SK-N-SH (cell line): ENCODE results near the gene FAM78A. TPM values are rescaled to one million over a fixed set of nuclear protein-coding genes. Genes with fewer than 3 reads are reported as not detected.

Source experiments
- CTCF ChIA-PET: fragments of 300-600, 350-600 bp; formaldehyde crosslinking; extraction: SDS; loops from one replicate; lab custom pipeline; 2021; lab: Yijun Ruan, JAX
- POLR2A ChIA-PET: fragments of 350-600 bp; sonication (Branson Sonifier 250); formaldehyde crosslinking; extraction: SDS; loops from one replicate; lab custom pipeline; 2020; ENCODE audit warnings: antibody characterized with exemption, inconsistent platforms; lab: Yijun Ruan, JAX
- DNase-seq: peaks from one replicate; pipeline ENCODE4 v3.0.0; 2012
- H2AFZ ChIP-seq: fragments of 200-600 bp; sonication (generic); 2 replicates; pipeline ENCODE4 v1.8.1; 2016; ENCODE audit warnings: antibody characterized with exemption, mild to moderate bottlenecking, low read depth
- H3F3A ChIP-seq: fragments of 200-600 bp; sonication (generic); replicated peaks from 2 replicates; pipeline ENCODE3; 2016; ENCODE audit warnings: antibody characterized with exemption, mild to moderate bottlenecking; ENCODE audit not compliant: insufficient read depth
- H3K27ac ChIP-seq, 2 experiments: fragments of 200-500 bp in 1 of 2; fragments of 200-600 bp in 1 of 2; sonication (Bioruptor generic) in 1 of 2; sonication (generic), shearing (Covaris generic) in 1 of 2; 2 replicates each; pipeline versions ENCODE4 v1.5.1 to v1.6.1; 2014 to 2016; ENCODE audit warnings: low read depth in 2 of 2, inconsistent platforms in 1 of 2, low read length in 1 of 2, mild to moderate bottlenecking in 1 of 2, mixed read lengths in 1 of 2
- H3K27me3 ChIP-seq: fragments of 200-600 bp; sonication (generic), shearing (Covaris generic); 2 replicates; pipeline ENCODE4 v1.6.1; 2016; ENCODE audit warnings: mixed run types; ENCODE audit not compliant: insufficient read depth
- H3K36me3 ChIP-seq, 2 experiments: fragments of 200-500 bp in 1 of 2; fragments of 200-600 bp in 1 of 2; sonication (Bioruptor generic) in 1 of 2; sonication (generic) in 1 of 2; replicated peaks in 1 of 2; 2 replicates each; pipeline versions ENCODE3 to v1.5.1; 2014 to 2016; ENCODE audit warnings: low read length in 1 of 2, mild to moderate bottlenecking in 1 of 2; ENCODE audit not compliant: insufficient read depth in 2 of 2, control insufficient read depth in 1 of 2
- H3K4me1 ChIP-seq, 2 experiments: fragments of 200-500 bp in 1 of 2; fragments of 200-600 bp in 1 of 2; sonication (Bioruptor generic) in 1 of 2; sonication (generic), shearing (Covaris generic) in 1 of 2; 2 replicates each; pipeline versions ENCODE4 v1.5.1 to v1.6.1; 2014 to 2016; ENCODE audit warnings: low read depth in 1 of 2, low read length in 1 of 2, mixed run types in 1 of 2; ENCODE audit not compliant: insufficient read depth in 2 of 2, control insufficient read depth in 1 of 2
- H3K4me2 ChIP-seq: fragments of 200-600 bp; sonication (generic), shearing (Covaris generic); 2 replicates; pipeline ENCODE4 v1.6.1; 2017; ENCODE audit warnings: mixed run types
- H3K4me3 ChIP-seq, 2 experiments: fragments of 200-500 bp in 1 of 2; fragments of 200-600 bp in 1 of 2; sonication (Bioruptor generic) in 1 of 2; sonication (generic), shearing (Covaris generic) in 1 of 2; 2 replicates each; pipeline versions ENCODE4 v1.5.1 to v1.8.1; 2014 to 2016; ENCODE audit warnings: low read depth in 2 of 2, inconsistent platforms in 1 of 2, low read length in 1 of 2, mild to moderate bottlenecking in 1 of 2, mixed read lengths in 1 of 2, moderate library complexity in 1 of 2
- H3K79me2 ChIP-seq: fragments of 200-600 bp; sonication (generic); 2 replicates; pipeline ENCODE4 v1.8.1; 2017; ENCODE audit warnings: mild to moderate bottlenecking; ENCODE audit not compliant: insufficient read depth
- H3K9ac ChIP-seq: fragments of 200-600 bp; sonication (generic); 2 replicates; pipeline ENCODE4 v1.6.1; 2017; ENCODE audit warnings: mixed run types
- H3K9me2 ChIP-seq: fragments of 200-600 bp; sonication (generic); 2 replicates; pipeline ENCODE4 v1.6.1; 2017; ENCODE audit warnings: mixed run types
- H3K9me3 ChIP-seq: fragments of 200-600 bp; sonication (generic); 2 replicates; pipeline ENCODE4 v1.6.1; 2017; ENCODE audit warnings: mixed run types, mild to moderate bottlenecking, moderate library complexity
- H4K20me1 ChIP-seq: fragments of 200-600 bp; sonication (generic); 2 replicates; pipeline ENCODE4 v1.6.1; 2017; ENCODE audit warnings: mild to moderate bottlenecking, mixed run types; ENCODE audit not compliant: insufficient read depth
- CHD2 ChIP-seq: fragments of 150-350 bp; IDR thresholded peaks from 2 replicates; pipeline ENCODE4 v1.6.1; 2018; ENCODE audit warnings: low read length; ENCODE audit not compliant: partially characterized antibody
- EP300 ChIP-seq, 2 experiments: IDR thresholded peaks; 2 replicates each; pipeline versions ENCODE4 v1.4.0 to v1.6.1; 2012; ENCODE audit warnings: borderline replicate concordance in 1 of 2, low read depth in 1 of 2, low read length in 1 of 2
- EZH2phosphoT487 ChIP-seq: fragments of 200-600 bp; sonication (generic); IDR thresholded peaks from 2 replicates; pipeline ENCODE4 v1.6.1; 2017; ENCODE audit warnings: low read depth, mixed run types, mild to moderate bottlenecking, antibody characterized with exemption, moderate library complexity, borderline replicate concordance
- FOSL2 ChIP-seq: IDR thresholded peaks from 2 replicates; pipeline ENCODE4 v1.4.0; 2012; ENCODE audit warnings: low read depth, mild to moderate bottlenecking, moderate library complexity, borderline replicate concordance
- MEF2A ChIP-seq: IDR thresholded peaks from 2 replicates; pipeline ENCODE4 v1.4.0; 2012; ENCODE audit warnings: low read depth, borderline replicate concordance
- POLR2AphosphoS5 ChIP-seq: IDR thresholded peaks from 2 replicates; pipeline ENCODE4 v1.6.1; 2012; ENCODE audit warnings: low read depth, low read length
- RAD21 ChIP-seq: IDR thresholded peaks from 2 replicates; pipeline ENCODE4 v1.6.1; 2012; ENCODE audit warnings: mild to moderate bottlenecking, low read length
- RCOR1 ChIP-seq: fragments of 150-350 bp; IDR thresholded peaks from 2 replicates; pipeline ENCODE4 v1.6.1; 2017; ENCODE audit warnings: antibody characterized with exemption, low read length
- RFX5 ChIP-seq: IDR thresholded peaks from 2 replicates; pipeline ENCODE4 v1.6.1; 2012; ENCODE audit warnings: mild to moderate bottlenecking, improper control_type of control experiment, low read length
- RXRA ChIP-seq: IDR thresholded peaks from 2 replicates; pipeline ENCODE4 v1.4.0; 2012; ENCODE audit warnings: low read depth, mild to moderate bottlenecking, borderline replicate concordance
- WGBS: methylation state at CpG from one replicate; pipeline ENCODE4 v1.1.6; 2017; ENCODE audit warnings: low lambda C conversion rate; 5-methylcytosine and 5-hydroxymethylcytosine counted together
- polyA plus RNA-seq, 3 experiments: library from polyadenylated mRNA; depleted of rRNA; stranded (reverse); fragments of >200 nt; gene quantifications; 2 replicates each; pipeline ENCODE4 v1.2.3, GENCODE V29; 2012
- TF ChIP-seq, protein P1 (sequence below): IDR thresholded peaks from 2 replicates; pipeline ENCODE4 v1.6.1; 2012; ENCODE audit warnings: mild to moderate bottlenecking, low read depth, low read length, moderate library complexity
- TF ChIP-seq, protein P2 (sequence below): IDR thresholded peaks from 2 replicates; pipeline ENCODE4 v1.4.0; 2012; ENCODE audit warnings: low read depth, borderline replicate concordance
- TF ChIP-seq, protein P3 (sequence below): IDR thresholded peaks from 2 replicates; pipeline ENCODE4; 2012
- TF ChIP-seq, protein P4 (sequence below): IDR thresholded peaks from 2 replicates; pipeline ENCODE4 v1.4.0; 2012; ENCODE audit warnings: low read depth, borderline replicate concordance

FAM78A gene
- polyA plus RNA-seq, 1 of the 3 experiments (the other 2 are of a cell fraction): 1.0 TPM

DNA sequence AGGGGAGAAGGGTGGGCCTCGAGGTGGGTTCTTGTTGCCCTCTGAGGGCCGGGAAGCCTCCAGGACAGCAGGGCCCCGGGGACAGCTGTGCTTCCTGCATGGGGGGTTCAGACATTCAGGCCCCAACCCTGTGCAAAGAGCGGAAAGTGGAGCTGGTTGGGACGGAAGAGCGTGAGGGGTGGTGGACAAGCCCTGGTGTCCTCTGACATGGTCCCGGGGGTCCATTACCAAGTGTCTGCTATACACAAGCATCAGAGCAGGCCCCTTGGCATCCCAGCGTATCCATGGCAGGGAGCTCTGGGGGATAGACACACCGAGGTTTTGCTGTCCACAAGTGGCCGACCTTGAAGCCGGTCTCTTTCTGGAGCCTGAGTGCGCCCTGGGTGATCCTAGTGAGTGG is 22.5 kb upstream of the FAM78A start:
- Histone ChIP-seq H4K20me1 (no peaks in the 10 kb centered on the region), H3K9me3 (no peaks in the 10 kb centered on the region), H3K27ac (no peak overlapping the region), H3K9me2 (no peaks in the 10 kb centered on the region), H3K27me3 (no peaks in the 10 kb centered on the region), H2AFZ (no peak overlapping the region), H3K79me2 (no peaks in the 10 kb centered on the region), H3F3A (no peaks in the 10 kb centered on the region), H3K9ac (no peak overlapping the region), H3K4me3 (no peak overlapping the region)
- 88% methylated on average over 8 of the region's 12 CpGs for WGBS
- POLR2A ChIA-PET: no interaction called here
- TF ChIP-seq POLR2AphosphoS5 (no peak), MEF2A (no peak), RCOR1 (no peak), EZH2phosphoT487 (no peak), RXRA (no peak), RAD21 (no peak)
- TF ChIP-seq, protein P1, sequence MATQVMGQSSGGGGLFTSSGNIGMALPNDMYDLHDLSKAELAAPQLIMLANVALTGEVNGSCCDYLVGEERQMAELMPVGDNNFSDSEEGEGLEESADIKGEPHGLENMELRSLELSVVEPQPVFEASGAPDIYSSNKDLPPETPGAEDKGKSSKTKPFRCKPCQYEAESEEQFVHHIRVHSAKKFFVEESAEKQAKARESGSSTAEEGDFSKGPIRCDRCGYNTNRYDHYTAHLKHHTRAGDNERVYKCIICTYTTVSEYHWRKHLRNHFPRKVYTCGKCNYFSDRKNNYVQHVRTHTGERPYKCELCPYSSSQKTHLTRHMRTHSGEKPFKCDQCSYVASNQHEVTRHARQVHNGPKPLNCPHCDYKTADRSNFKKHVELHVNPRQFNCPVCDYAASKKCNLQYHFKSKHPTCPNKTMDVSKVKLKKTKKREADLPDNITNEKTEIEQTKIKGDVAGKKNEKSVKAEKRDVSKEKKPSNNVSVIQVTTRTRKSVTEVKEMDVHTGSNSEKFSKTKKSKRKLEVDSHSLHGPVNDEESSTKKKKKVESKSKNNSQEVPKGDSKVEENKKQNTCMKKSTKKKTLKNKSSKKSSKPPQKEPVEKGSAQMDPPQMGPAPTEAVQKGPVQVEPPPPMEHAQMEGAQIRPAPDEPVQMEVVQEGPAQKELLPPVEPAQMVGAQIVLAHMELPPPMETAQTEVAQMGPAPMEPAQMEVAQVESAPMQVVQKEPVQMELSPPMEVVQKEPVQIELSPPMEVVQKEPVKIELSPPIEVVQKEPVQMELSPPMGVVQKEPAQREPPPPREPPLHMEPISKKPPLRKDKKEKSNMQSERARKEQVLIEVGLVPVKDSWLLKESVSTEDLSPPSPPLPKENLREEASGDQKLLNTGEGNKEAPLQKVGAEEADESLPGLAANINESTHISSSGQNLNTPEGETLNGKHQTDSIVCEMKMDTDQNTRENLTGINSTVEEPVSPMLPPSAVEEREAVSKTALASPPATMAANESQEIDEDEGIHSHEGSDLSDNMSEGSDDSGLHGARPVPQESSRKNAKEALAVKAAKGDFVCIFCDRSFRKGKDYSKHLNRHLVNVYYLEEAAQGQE: no peak
- TF ChIP-seq, all 33 proteins: peak for 0
- no peaks in the 10 kb centered on the region; a peak in 1 of 4 replicates for H3K4me1 ChIP-seq
- H3K36me3 ChIP-seq: peaks cover 0 to 4% of the 10 kb centered on the region in 2 experiments
- no peak for DNase-seq
- H3K4me2 ChIP-seq: no peak overlapping the region
- CTCF ChIA-PET: interaction anchor here (1.2 to 1.3 kb wide), 2 partner anchors 37 to 38 kb away, joined by 3 to 4 read pairs; no protein-coding TSS in a partner anchor

DNA sequence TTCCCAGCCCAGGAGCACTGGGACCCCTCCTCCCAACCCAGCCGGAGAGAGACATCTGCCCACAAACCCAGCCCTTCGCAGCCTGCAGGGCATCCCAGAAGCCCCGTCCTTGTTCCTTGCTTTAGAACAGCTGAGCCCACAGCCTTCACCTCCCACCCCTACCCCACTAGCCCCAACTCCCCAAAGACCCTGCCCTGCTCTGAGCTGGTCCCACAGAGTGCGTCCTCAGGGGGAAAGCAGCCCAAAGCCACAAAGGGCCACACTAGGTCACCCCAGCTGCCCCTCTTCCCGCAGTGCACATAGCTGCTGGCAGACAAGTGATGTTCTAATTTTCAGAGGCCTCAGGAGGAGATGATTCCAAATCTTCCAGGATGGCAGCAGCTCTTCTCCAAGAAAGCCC is 22.0 kb upstream of the FAM78A start:
- Histone ChIP-seq H3K9ac (no peak overlapping the region), H3F3A (no peaks in the 10 kb centered on the region), H3K27me3 (no peaks in the 10 kb centered on the region), H4K20me1 (no peaks in the 10 kb centered on the region), H2AFZ (no peak overlapping the region), H3K79me2 (no peaks in the 10 kb centered on the region), H3K9me3 (no peaks in the 10 kb centered on the region), H3K4me3 (no peak overlapping the region), H3K9me2 (no peaks in the 10 kb centered on the region), H3K4me2 (no peak overlapping the region), H3K27ac (no peak overlapping the region), H3K4me1 (peaks cover 0 to 4% of the 10 kb centered on the region in 2 experiments; a peak in 1 of 4 replicates), H3K36me3 (peaks cover 0 to 4% of the 10 kb centered on the region in 2 experiments)
- ChIA-PET CTCF (interaction anchor here (1.2 to 1.3 kb wide), 2 partner anchors 37 to 38 kb away, joined by 3 to 4 read pairs; no protein-coding TSS in a partner anchor), POLR2A (no interaction called here)
- TF ChIP-seq EP300 (IDR thresholded peaks at IDR 0.05; ENCODE audit: borderline replicate concordance in 1 of 2, low read depth in 1 of 2, low read length in 1 of 2) (no peak), RFX5 (no peak), CHD2 (no peak), POLR2AphosphoS5 (no peak), EZH2phosphoT487 (no peak), RCOR1 (no peak), FOSL2 (no peak), RAD21 (no peak)
- TF ChIP-seq, protein P2, sequence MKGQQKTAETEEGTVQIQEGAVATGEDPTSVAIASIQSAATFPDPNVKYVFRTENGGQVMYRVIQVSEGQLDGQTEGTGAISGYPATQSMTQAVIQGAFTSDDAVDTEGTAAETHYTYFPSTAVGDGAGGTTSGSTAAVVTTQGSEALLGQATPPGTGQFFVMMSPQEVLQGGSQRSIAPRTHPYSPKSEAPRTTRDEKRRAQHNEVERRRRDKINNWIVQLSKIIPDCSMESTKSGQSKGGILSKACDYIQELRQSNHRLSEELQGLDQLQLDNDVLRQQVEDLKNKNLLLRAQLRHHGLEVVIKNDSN: no peak
- TF ChIP-seq, protein P1: no peak
- TF ChIP-seq, protein P3, sequence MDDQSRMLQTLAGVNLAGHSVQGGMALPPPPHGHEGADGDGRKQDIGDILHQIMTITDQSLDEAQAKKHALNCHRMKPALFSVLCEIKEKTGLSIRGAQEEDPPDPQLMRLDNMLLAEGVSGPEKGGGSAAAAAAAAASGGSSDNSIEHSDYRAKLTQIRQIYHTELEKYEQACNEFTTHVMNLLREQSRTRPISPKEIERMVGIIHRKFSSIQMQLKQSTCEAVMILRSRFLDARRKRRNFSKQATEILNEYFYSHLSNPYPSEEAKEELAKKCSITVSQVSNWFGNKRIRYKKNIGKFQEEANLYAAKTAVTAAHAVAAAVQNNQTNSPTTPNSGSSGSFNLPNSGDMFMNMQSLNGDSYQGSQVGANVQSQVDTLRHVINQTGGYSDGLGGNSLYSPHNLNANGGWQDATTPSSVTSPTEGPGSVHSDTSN: no peak
- TF ChIP-seq, protein P4, sequence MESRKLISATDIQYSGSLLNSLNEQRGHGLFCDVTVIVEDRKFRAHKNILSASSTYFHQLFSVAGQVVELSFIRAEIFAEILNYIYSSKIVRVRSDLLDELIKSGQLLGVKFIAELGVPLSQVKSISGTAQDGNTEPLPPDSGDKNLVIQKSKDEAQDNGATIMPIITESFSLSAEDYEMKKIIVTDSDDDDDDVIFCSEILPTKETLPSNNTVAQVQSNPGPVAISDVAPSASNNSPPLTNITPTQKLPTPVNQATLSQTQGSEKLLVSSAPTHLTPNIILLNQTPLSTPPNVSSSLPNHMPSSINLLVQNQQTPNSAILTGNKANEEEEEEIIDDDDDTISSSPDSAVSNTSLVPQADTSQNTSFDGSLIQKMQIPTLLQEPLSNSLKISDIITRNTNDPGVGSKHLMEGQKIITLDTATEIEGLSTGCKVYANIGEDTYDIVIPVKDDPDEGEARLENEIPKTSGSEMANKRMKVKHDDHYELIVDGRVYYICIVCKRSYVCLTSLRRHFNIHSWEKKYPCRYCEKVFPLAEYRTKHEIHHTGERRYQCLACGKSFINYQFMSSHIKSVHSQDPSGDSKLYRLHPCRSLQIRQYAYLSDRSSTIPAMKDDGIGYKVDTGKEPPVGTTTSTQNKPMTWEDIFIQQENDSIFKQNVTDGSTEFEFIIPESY: no peak
- WGBS: 82% methylated on average over 5 of the region's 5 CpGs
- DNase-seq: no peak
